GM12864 (cell line): ENCODE measurements around the gene PIK3C2G.

Source experiments
- DNase-seq: peaks from one replicate; pipeline ENCODE4 v3.0.0-alpha.2; 2011; ENCODE audit warnings: low read depth
- H3K4me3 ChIP-seq: 2 replicates; pipeline ENCODE4 v1.5.1; 2011; ENCODE audit warnings: mild to moderate bottlenecking, low read depth, low read length, control low read depth
- CTCF ChIP-seq: IDR thresholded peaks from 2 replicates; pipeline ENCODE4 v1.5.1; 2011; ENCODE audit warnings: low read depth, mild to moderate bottlenecking, moderate library complexity, low read length, control low read depth, inconsistent platforms; ENCODE audit errors: missing control alignments

The PIK3C2G gene

GRCh38 chr12:18430425-18431048 lies 169.2 kb downstream of the PIK3C2G start:
- DNase-seq, result no peak
- peak; percentile 53 for TF ChIP-seq CTCF
- no peak overlapping the region for H3K4me3 ChIP-seq

GRCh38 chr12:18431771-18432170 lies 170.5 kb downstream of the PIK3C2G start:
- no peak overlapping the region for H3K4me3 ChIP-seq
- TF ChIP-seq CTCF, result no peak
- DNase-seq, result no peak

- no peak overlapping the region for H3K4me3 ChIP-seq
- DNase-seq, result no peak
- no peak for TF ChIP-seq CTCF
Observed at GRCh38 chr12:18432206-18432605, 170.9 kb downstream of the PIK3C2G start.

GRCh38 chr12:18436170-18436569 lies 174.9 kb downstream of the PIK3C2G start:
- TF ChIP-seq CTCF, result no peak
- DNase-seq, result no peak
- no peak overlapping the region for H3K4me3 ChIP-seq

GRCh38 chr12:18439541-18439940 lies 178.2 kb downstream of the PIK3C2G start:
- DNase-seq, result no peak
- TF ChIP-seq CTCF, result no peak
- no peak overlapping the region for H3K4me3 ChIP-seq

- no peak overlapping the region for H3K4me3 ChIP-seq
- TF ChIP-seq CTCF, result no peak
- DNase-seq, result no peak
Observed at GRCh38 chr12:18443768-18444437, 182.6 kb downstream of the PIK3C2G start.
